Inflammatory macrophage treated with lipopolysaccharide for 1 hour (primary cell): ENCODE results near the gene LPCAT1.

Source experiments
- DNase-seq, 2 donors: peaks; one replicate each; pipeline ENCODE4 v3.0.0-alpha.2; 2020 to 2022

The LPCAT1 gene

GRCh38 chr5:1554410-1554967 lies 30.7 kb upstream of the LPCAT1 start:
- DNase-seq: no peak

- no peak for DNase-seq
These were observed 30.0 kb upstream of the LPCAT1 start for GRCh38 chr5:1553539-1554409.

- no peak for DNase-seq
These were observed 28.9 kb upstream of the LPCAT1 start for GRCh38 chr5:1552521-1553255.

GRCh38 chr5:1551426-1552301 lies 27.9 kb upstream of the LPCAT1 start:
- DNase-seq: no peak

GRCh38 chr5:1550287-1551076 lies 26.7 kb upstream of the LPCAT1 start:
- no peak for DNase-seq

- no peak for DNase-seq
These were observed 25.8 kb upstream of the LPCAT1 start for GRCh38 chr5:1549475-1550030.

- DNase-seq: no peak
These were observed 25.1 kb upstream of the LPCAT1 start for GRCh38 chr5:1548702-1549474.

GRCh38 chr5:1547655-1548054 lies 23.9 kb upstream of the LPCAT1 start:
- DNase-seq: no peak

GRCh38 chr5:1547236-1547635 lies 23.5 kb upstream of the LPCAT1 start:
- no peak for DNase-seq

GRCh38 chr5:1546556-1546955 lies 22.8 kb upstream of the LPCAT1 start:
- DNase-seq: no peak

GRCh38 chr5:1545805-1546355 lies 22.1 kb upstream of the LPCAT1 start:
- no peak for DNase-seq

GRCh38 chr5:1545126-1545804 lies 21.5 kb upstream of the LPCAT1 start:
- DNase-seq: no peak

- no peak for DNase-seq
These were observed 20.7 kb upstream of the LPCAT1 start for GRCh38 chr5:1544294-1544961.

GRCh38 chr5:1543398-1544293 lies 19.9 kb upstream of the LPCAT1 start:
- DNase-seq: no peak

GRCh38 chr5:1542781-1543180 lies 19.0 kb upstream of the LPCAT1 start:
- no peak for DNase-seq

- no peak for DNase-seq
These were observed 18.1 kb upstream of the LPCAT1 start for GRCh38 chr5:1541702-1542400.
